Activated T-helper 2 cell treated with anti-CD3 and anti-CD28 coated beads, Interferon-gamma antibody, Interleukin-2, Interleukin-4, amounts not matched to agents 10 μg/mL and 5 μg/mL and 100 μg/mL, durations not matched to agents 14 hours and 24 hours and 36 hours (primary cell): ENCODE results near the gene POLR2A. TPM values are rescaled to one million over a fixed set of nuclear protein-coding genes. Genes with fewer than 3 reads are reported as not detected.
"Not testable (repeated sequence)": the region's sequence is repeated elsewhere in the genome, so short reads cannot be mapped to it uniquely, and the experiment has no call there.

Source experiments
- DNase-seq: peaks from one replicate; pipeline ENCODE4 v3.0.0; 2021; ENCODE audit warnings: low spot score
- H3K27ac Mint-ChIP-seq: one replicate; pipeline ENCODE4 v1.8.0; 2021; ENCODE audit warnings: mixed read lengths
- H3K27me3 Mint-ChIP-seq: one replicate; pipeline ENCODE4 v1.8.0; 2021; ENCODE audit warnings: low read depth, mixed read lengths
- H3K36me3 Mint-ChIP-seq: one replicate; pipeline ENCODE4 v1.8.0; 2021; ENCODE audit warnings: low read depth, mixed read lengths
- H3K4me1 Mint-ChIP-seq: one replicate; pipeline ENCODE4 v1.8.0; 2021; ENCODE audit warnings: low read depth, mixed read lengths
- H3K4me3 Mint-ChIP-seq: one replicate; pipeline ENCODE4 v1.8.0; 2021; ENCODE audit warnings: low read depth, mild to moderate bottlenecking, moderate library complexity, mixed read lengths
- H3K9me3 Mint-ChIP-seq: one replicate; pipeline ENCODE4 v1.8.0; 2021; ENCODE audit warnings: mixed read lengths
- intact Hi-C: fragments of 100-400 bp; cut with micrococcal nuclease; formaldehyde crosslinking; loops from one replicate; pipeline ENCODE4 v1.15.1; 2023
- total RNA-seq: library from RNA; stranded (reverse); gene quantifications from 2 replicates; pipeline ENCODE4 v1.2.3, GENCODE V29; 2022

The POLR2A gene
- total RNA-seq, 1 donor from 2014 or later = 247 TPM

DNA sequence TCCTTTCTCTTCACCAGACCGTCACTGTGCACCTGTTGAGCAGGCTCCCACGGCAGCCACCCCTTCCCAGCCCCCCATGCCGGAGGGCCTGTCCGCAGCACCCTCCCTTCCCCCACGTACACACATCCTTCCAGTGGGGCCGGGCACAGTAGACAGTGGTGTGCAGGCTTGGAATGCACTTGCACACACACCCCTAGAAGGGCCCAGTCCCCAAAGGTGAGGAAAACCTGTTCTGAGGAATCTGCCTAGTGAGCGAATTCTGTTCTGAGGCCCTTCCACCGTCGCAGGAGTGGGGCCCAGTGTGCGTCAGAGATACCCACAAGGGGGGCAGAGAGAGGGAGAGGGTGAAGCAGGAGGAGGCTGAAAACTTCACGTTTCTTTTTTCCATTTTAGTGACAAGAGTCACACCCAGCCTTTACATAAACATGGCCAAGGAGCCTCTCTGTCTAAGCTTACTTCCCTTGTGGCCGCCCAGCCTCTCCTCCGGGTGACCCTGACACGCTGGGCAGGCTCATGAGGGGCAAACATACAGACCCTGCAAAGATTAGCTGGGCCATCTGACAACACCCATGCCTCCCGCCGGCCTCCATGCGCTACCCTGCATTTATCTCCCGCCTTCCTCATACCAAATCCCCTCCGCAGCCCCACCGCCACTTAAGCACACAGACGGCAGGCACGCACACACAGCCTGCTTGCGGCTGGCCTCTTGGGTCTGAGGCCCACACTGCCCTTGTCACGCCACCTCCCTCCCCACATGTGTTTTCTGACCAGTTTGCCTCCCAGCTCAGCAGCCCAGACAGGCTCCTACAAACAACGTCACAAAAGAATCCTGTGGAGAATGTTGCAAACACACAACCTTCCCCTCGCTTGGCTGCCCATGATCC lies 6.5 kb upstream of the POLR2A start:
- Mint-ChIP-seq H3K36me3 (peaks cover 4% of the 10 kb centered on the region), H3K4me1 (peaks cover 41% of the 10 kb centered on the region), H3K27ac (peak overlapping the region; percentile 64), H3K4me3 (peak overlapping the region; percentile 92), H3K9me3 (no peaks in the 10 kb centered on the region), H3K27me3 (no peaks in the 10 kb centered on the region)
- DNase-seq = no peak
- intact Hi-C loops = no loop called here

DNA sequence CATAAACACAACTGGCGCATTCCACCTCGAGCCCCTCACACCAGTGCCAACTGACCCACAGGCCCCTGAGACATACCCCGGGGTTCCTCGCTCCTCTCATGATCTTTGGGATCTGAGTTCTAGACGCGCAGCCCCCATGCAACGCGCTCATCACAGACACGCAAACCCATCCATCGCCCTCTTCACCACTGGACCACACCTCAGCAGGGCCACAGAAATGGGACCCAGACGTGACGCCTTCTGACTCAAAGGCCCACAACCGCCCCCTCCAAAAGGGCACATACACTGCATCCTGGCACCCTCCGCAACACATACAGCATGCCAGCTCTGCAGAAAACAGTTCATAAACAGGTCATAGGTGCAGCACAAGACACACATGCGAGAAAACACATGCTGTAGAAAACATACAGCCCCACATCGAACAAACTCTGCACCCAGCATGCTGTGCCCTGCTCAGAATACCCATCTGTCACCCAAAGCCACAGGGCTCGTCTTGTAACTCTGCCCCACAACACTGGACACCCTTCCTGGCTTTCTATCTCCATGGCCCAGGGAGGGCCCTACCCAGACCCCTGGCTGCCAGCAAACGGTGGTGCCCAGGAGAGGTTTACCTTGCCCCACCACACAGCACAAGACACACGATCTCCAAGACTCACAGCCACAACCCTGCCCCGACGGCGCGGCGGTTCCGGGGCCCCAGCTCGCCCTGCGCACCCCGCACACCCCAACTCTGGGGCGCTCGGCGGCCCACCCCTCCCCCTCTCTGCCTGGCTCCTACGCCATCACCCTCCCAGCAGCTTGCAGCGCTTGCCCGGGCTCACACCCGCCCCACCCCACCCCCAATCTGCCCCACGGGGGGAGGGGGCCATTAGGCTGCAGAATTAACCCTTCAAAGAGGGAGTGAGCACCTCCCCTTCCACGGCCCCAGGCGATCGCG lies 5.6 kb upstream of the POLR2A start:
- peaks cover 4% of the 10 kb centered on the region for H3K36me3 Mint-ChIP-seq
- H3K4me3 Mint-ChIP-seq = peak overlapping the region; percentile 92
- DNase-seq = peak; percentile 44
- H3K27me3 Mint-ChIP-seq = no peaks in the 10 kb centered on the region
- H3K27ac Mint-ChIP-seq = peak overlapping the region; percentile 56
- peaks cover 45% of the 10 kb centered on the region for H3K4me1 Mint-ChIP-seq
- no peaks in the 10 kb centered on the region for H3K9me3 Mint-ChIP-seq
- intact Hi-C loops = no loop called here

DNA sequence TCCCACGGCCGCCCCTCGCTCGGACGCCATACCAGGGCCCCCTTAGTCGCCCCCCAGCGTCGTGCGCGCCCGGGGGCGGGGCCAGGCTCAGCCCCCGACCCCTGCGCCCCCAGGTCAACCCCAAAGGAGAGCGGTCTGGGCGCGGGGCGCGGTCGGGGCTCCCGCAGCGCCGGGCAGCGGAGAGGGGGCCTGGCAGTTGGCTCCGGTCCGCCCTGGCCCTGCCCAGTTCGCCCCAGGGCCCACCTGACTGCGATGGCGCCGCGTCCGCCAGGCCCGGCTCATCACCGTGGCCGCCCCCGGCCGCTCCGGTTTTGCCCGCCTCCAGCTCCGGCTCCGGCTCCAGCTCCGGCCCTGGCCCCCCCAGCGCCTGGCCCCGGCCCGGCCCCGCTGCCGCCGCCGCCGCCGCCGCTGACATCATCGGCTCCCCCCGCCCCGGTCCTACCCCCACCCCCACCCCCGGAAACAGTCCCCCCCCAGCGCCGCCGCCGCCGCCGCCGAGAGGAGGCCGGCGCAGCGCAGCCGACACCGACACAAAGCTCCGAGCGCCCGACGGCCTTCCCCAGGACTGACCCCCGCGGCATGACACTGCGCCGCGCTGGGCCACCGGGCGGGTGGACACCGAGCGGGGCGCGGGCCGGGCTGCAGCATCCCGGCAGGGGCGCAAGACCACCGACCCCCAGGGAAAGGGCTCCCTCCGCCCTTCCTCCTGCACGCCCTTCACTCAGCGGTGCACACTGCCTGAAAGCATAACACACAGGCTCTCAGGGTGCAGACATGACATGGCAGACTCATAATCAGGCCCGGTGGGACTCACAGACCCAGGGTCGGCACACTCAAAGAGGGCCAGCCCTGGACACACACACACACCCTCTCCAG lies 4.7 kb upstream of the POLR2A start, which contains the start of gene ZBTB4:
TSS of gene ZBTB4 (minus strand) at position 419 of the 876 bp plus-strand sequence. CDS start 12,830 bp downstream, outside the sequence.
- peak; percentile 55 for DNase-seq
- H3K36me3 Mint-ChIP-seq = peaks cover 4% of the 10 kb centered on the region
- peak within 1 kb of the TSS; percentile 76 for H3K27ac Mint-ChIP-seq
- H3K27me3 Mint-ChIP-seq = no peaks in the 10 kb centered on the region
- intact Hi-C loops = loop anchor here (10.0 kb wide), 2 partner anchors 205 to 355 kb away; partner anchors contain the start of genes KDM6B, TP53 and WRAP53
- peak within 1 kb of the TSS; percentile 92 for H3K4me3 Mint-ChIP-seq
- peaks cover 47% of the 10 kb centered on the region for H3K4me1 Mint-ChIP-seq
- H3K9me3 Mint-ChIP-seq = no peaks in the 10 kb centered on the region

DNA sequence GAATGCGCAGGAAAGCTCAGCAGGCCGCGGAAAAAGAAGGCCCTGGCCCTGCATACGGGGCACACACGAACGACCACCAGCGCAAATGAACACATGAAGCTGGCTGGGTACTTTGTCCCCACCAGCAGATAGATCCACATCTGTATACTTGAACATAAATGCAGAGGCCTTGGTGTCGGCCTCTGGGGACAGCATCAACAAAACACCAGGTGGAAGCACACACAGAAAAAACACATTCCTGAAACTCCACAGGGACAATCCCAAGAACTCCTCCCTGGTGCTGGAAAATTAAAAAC lies 4.1 kb upstream of the POLR2A start:
- Mint-ChIP-seq H3K27me3 (no peaks in the 10 kb centered on the region), H3K4me3 (peak overlapping the region; percentile 85), H3K27ac (peak overlapping the region; percentile 76), H3K4me1 (peaks cover 49% of the 10 kb centered on the region), H3K9me3 (no peaks in the 10 kb centered on the region), H3K36me3 (peaks cover 9% of the 10 kb centered on the region)
- no peak for DNase-seq
- intact Hi-C loops = loop anchor here (10.0 kb wide), 2 partner anchors 205 to 355 kb away; partner anchors contain the start of genes KDM6B, TP53 and WRAP53

DNA sequence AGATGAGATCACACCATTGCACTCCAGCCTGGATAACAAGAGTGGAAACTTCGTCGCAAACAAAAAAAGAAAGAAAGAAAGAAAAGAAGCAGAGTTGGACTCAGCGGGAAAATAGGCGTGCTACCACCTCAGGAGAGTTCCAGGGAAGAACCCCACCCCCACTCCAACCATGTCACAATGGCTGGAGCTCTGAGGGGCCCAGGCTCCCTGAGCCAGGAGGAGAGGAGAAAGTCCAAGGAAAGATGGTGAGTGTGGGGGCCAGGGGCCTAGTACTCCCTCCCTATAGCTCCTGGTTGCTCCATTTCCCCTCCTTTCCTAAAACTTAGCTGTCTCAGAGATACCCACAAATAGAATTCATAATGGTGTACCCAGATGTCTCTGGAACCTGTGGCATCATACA lies 2.9 kb upstream of the POLR2A start, which contains the start of gene SLC35G6:
TSS of gene SLC35G6 (plus strand) at position 172 of the 400 bp plus-strand sequence. CDS start at position 243, 71 bp downstream.
- intact Hi-C loops = loop anchor here (10.0 kb wide), 2 partner anchors 204 to 354 kb away; partner anchors contain the start of genes KDM6B, TP53 and WRAP53
- peak within 1 kb of the TSS; percentile 48 for H3K27ac Mint-ChIP-seq
- not testable (repeated sequence) for H3K9me3 Mint-ChIP-seq, H3K27me3 Mint-ChIP-seq, DNase-seq
- H3K36me3 Mint-ChIP-seq = peaks cover 18% of the 10 kb centered on the region
- H3K4me3 Mint-ChIP-seq = peak within 1 kb of the TSS; percentile 85
- H3K4me1 Mint-ChIP-seq = peaks cover 53% of the 10 kb centered on the region

DNA sequence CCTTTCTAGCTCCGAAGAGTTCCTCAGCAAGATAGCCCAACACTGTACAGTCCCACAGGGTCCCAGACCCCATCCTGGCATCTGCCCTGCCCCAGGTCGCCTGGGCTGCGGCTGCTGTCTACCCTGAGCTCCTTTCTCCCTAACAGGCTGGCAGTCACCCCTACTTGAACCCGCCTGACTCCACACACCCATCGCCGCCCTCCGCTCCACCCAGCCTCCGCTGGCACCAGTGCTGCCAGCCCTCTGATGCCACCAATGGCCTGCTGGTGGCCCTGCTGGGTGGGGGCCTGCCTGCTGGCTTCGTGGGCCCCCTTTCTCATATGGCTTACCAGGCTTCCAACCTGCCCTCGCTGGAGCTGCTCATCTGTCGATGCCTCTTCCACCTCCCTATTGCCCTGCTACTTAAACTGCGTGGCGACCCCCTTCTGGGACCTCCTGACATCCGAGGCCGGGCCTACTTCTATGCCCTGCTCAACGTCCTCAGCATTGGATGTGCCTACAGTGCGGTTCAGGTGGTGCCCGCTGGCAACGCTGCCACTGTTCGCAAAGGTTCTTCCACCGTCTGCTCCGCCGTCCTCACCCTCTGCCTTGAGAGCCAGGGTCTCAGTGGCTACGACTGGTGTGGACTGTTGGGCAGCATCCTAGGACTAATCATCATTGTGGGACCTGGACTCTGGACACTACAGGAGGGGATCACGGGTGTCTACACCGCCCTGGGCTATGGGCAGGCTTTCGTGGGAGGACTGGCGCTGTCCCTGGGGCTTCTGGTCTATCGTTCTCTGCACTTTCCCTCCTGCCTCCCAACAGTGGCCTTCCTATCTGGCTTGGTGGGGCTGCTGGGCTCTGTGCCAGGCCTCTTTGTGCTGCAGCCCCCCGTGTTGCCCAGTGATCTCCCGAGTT lies 2.1 kb upstream of the POLR2A start:
- peaks cover 48% of the 10 kb centered on the region for H3K4me1 Mint-ChIP-seq
- intact Hi-C loops = loop anchor here (10.0 kb wide), 2 partner anchors 203 to 353 kb away; partner anchors contain the start of genes KDM6B, TP53 and WRAP53
- H3K4me3 Mint-ChIP-seq = peak overlapping the region; percentile 98
- H3K27ac Mint-ChIP-seq = peak overlapping the region; percentile 99
- DNase-seq, H3K27me3 Mint-ChIP-seq, H3K9me3 Mint-ChIP-seq: not testable (repeated sequence)
- peaks cover 23% of the 10 kb centered on the region for H3K36me3 Mint-ChIP-seq

DNA sequence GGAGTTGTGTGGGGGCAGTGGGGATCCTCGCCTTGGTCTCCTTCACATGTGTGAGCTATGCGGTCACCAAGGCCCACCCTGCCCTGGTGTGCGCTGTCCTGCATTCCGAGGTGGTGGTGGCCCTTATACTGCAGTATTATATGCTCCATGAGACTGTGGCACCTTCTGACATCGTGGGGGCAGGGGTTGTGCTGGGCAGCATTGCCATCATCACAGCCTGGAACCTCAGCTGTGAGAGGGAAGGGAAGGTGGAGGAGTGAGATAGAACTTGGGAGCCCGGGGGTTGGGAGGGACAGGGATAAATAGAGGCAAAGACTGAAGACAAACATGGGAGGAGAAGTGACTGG lies 1.5 kb upstream of the POLR2A start:
- not testable (repeated sequence) for H3K27me3 Mint-ChIP-seq, H3K9me3 Mint-ChIP-seq, DNase-seq
- H3K4me3 Mint-ChIP-seq = peak overlapping the region; percentile 98
- peaks cover 50% of the 10 kb centered on the region for H3K4me1 Mint-ChIP-seq
- H3K36me3 Mint-ChIP-seq = peaks cover 29% of the 10 kb centered on the region
- intact Hi-C loops = loop anchor here (1.0 to 10.0 kb wide), 3 partner anchors 202 to 352 kb away; partner anchors contain the start of genes ELP5, KDM6B, TP53 and WRAP53
- H3K27ac Mint-ChIP-seq = peak overlapping the region; percentile 99

DNA sequence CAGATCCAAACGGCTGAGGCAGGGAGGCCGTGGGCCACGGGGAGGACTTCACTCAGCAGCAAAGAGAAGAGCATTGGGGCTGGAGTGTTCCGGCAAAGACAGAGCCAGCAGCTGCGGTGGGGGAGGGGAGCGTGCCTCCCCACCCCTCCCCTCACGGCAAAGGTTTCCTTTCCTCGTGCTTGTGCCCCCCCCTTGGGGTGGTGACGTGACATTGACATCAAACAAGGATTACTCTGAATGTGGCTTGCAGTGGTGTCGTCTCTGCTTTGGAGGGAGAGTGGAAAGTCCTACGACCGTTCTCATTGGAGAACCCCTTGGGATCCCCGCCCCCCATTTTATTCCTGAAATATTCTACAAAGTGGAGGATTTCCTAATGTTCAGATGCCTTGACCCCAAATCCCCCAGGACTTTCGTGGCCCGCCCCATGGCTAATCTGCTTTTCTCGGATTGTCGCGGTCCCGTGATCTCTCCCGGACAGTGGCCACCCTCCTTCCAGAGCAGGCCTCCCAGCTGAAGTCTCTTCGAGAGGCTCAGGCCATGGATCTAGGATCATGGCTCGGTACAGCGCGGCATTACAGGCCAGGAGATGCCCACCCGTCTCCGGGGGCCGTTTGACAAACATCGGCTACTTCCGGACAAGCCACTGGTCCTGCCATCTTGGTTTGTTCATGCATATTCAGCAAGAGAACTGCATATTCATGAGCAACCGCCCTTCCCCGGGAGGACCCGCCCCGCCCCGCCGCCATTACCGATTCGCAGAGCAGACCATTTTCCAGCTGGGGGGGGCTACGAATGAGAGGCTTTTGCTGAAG lies 705 bp upstream of the POLR2A start:
- intact Hi-C loops = loop anchor here (1.0 to 10.0 kb wide), 9 partner anchors 28 to 351 kb away; partner anchors contain the start of genes ELP5, GPS2, KDM6B and SENP3
- peak overlapping the region; percentile 99 for H3K27ac Mint-ChIP-seq

DNA sequence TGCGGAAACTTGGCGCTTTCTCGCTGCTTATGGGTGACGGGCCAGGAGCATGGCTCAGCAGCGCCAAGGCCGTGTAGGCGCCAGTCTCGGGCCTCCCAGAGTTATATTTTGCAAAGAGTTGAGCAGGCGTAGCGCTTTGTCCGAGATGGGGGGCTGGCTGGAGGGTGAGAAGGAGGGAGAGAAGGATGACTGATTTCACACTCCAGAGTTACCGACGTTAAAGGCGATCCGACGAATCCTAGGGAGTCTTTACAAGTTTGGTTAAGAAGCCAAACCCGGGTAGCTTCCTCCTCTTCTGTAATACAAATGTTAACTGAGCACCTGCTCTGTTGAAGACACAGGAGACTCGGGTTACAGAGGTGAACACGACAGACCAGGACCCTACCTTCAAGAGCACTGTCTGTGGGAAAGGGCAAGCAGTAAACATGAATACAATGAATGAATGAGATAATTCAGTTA lies 782 bp downstream of the POLR2A start:
- Mint-ChIP-seq H3K27me3 (no peaks in the 10 kb centered on the region), H3K36me3 (peaks cover 44% of the 10 kb centered on the region), H3K4me3 (peak overlapping the region; percentile 98), H3K9me3 (no peaks in the 10 kb centered on the region), H3K4me1 (peaks cover 50% of the 10 kb centered on the region), H3K27ac (peak overlapping the region; percentile 99)
- DNase-seq = no peak
- intact Hi-C loops = loop anchor here (1.0 to 10.0 kb wide), 8 partner anchors 30 to 350 kb away; partner anchors contain the start of genes GPS2, KDM6B, SENP3 and TMEM102

More for the DNA sequence above, 705 bp upstream of the POLR2A start:
- H3K4me1 Mint-ChIP-seq = peaks cover 44% of the 10 kb centered on the region
- peak overlapping the region; percentile 98 for H3K4me3 Mint-ChIP-seq
- H3K9me3 Mint-ChIP-seq = no peaks in the 10 kb centered on the region
- H3K36me3 Mint-ChIP-seq = peaks cover 32% of the 10 kb centered on the region
- peak; percentile 90 for DNase-seq
- no peaks in the 10 kb centered on the region for H3K27me3 Mint-ChIP-seq

DNA sequence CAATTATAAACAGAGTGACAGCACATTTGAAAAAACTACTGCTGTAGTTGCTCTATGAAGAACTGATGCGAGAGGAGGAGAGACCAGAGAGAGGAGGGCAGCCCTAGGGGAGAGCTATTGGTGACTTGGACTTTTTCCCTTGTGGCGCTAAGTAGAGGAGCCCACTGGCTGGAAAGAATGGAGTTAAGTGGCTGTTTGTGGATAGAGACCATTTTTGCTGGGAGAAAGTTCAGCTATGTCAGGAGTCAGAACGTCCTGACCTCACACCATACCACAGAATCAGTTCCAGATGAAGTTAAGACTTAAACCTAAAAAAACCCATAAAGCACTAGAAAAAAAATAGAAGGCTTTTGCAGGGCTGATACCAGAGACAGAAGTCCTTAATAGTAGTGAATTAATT lies 2.0 kb downstream of the POLR2A start:
- no peak for DNase-seq
- H3K27ac Mint-ChIP-seq = peak overlapping the region; percentile 1
- peak overlapping the region; percentile 80 for H3K4me3 Mint-ChIP-seq
- peaks cover 51% of the 10 kb centered on the region for H3K4me1 Mint-ChIP-seq
- peaks cover 50% of the 10 kb centered on the region for H3K36me3 Mint-ChIP-seq
- H3K9me3 Mint-ChIP-seq = no peaks in the 10 kb centered on the region
- intact Hi-C loops = loop anchor here (10.0 kb wide), 2 partner anchors 199 to 349 kb away; partner anchors contain the start of genes KDM6B, TP53 and WRAP53
- no peaks in the 10 kb centered on the region for H3K27me3 Mint-ChIP-seq
